K562 (cell line): ENCODE data around the gene PSORS1C1. TPM values are rescaled to one million over a fixed set of nuclear protein-coding genes. Genes with fewer than 3 reads are reported as not detected.

ENCODE experiments used
- CSDE1 ChIP-seq, 2 experiments: fragments of 450-650 bp; IDR thresholded peaks; 2 replicates each; pipeline ENCODE4 v1.6.1; 2016; ENCODE audit warnings: mild to moderate bottlenecking in 1 of 2
- EP300 ChIP-seq: IDR thresholded peaks from 2 replicates; pipeline ENCODE4 v1.6.1; 2012; ENCODE audit warnings: low read length, improper control_type of control experiment
- ETV5 ChIP-seq: sonication (generic); formaldehyde crosslinking; IDR thresholded peaks from 2 replicates; pipeline ENCODE4 v1.4.0; 2020; ENCODE audit warnings: low read depth, mild to moderate bottlenecking, missing genetic modification reagents
- HDAC8 ChIP-seq: fragments of 450-650 bp; IDR thresholded peaks from 2 replicates; pipeline ENCODE4 v1.6.1; 2016; ENCODE audit warnings: mild to moderate bottlenecking, missing genetic modification characterization, moderate library complexity, missing compliant biosample characterization
- HNRNPL ChIP-seq: fragments of 200-400 bp; formaldehyde crosslinking; IDR thresholded peaks from 2 replicates; pipeline ENCODE4 v1.6.1; 2017; ENCODE audit warnings: low read depth, mild to moderate bottlenecking, low read length
- HNRNPLL ChIP-seq: fragments of 200-400 bp; formaldehyde crosslinking; IDR thresholded peaks from 2 replicates; pipeline ENCODE4 v1.6.1; 2017; ENCODE audit warnings: low read length, low read depth, mild to moderate bottlenecking; ENCODE audit not compliant: poor library complexity, severe bottlenecking
- JUN ChIP-seq, 2 experiments: sonication (generic) in 1 of 2; formaldehyde crosslinking in 1 of 2; IDR thresholded peaks; 2 replicates each; pipeline versions ENCODE4 v1.6.1 to v1.8.0; 2012 to 2022; ENCODE audit warnings: borderline replicate concordance in 2 of 2, mild to moderate bottlenecking in 2 of 2, improper control_type of control experiment in 1 of 2, low read depth in 1 of 2, low read length in 1 of 2, missing genetic modification reagents in 1 of 2
- MCM3 ChIP-seq: fragments of 450-650 bp; IDR thresholded peaks from 2 replicates; pipeline ENCODE4 v1.6.1; 2016
- RBM17 ChIP-seq: fragments of 200-400 bp; formaldehyde crosslinking; IDR thresholded peaks from 2 replicates; pipeline ENCODE4 v1.6.1; 2017; ENCODE audit warnings: low read depth, mild to moderate bottlenecking, low read length, borderline replicate concordance
- SMARCC2 ChIP-seq: fragments of 450-650 bp; IDR thresholded peaks from 2 replicates; pipeline ENCODE4 v1.6.1; 2017; ENCODE audit warnings: antibody characterized with exemption, moderate library complexity, mild to moderate bottlenecking, low read depth
- TEAD2 ChIP-seq: fragments of 450-650 bp; IDR thresholded peaks from 2 replicates; pipeline ENCODE4 v1.6.1; 2016; ENCODE audit warnings: missing genetic modification characterization, control low read depth, missing compliant biosample characterization
- ZFX ChIP-seq: sonication (generic); formaldehyde crosslinking; IDR thresholded peaks from 2 replicates; pipeline ENCODE4 v1.8.0; 2022; ENCODE audit warnings: mild to moderate bottlenecking, missing genetic modification reagents, moderate library complexity
- ZNF140 ChIP-seq: fragments of 250-450 bp; sonication (Bioruptor Pico); IDR thresholded peaks from 2 replicates; pipeline ENCODE4 v1.8.0; 2021; ENCODE audit warnings: moderate library complexity, mild to moderate bottlenecking, inconsistent platforms
- ZNF408 ChIP-seq: fragments of 250-450 bp; sonication (Bioruptor Pico); IDR thresholded peaks from 2 replicates; pipeline ENCODE4 v1.4.0; 2020; ENCODE audit warnings: low read depth, mild to moderate bottlenecking, moderate library complexity
- ZNF778 ChIP-seq: fragments of 450-650 bp; formaldehyde crosslinking; IDR thresholded peaks from 2 replicates; pipeline ENCODE4 v1.4.0; 2020; ENCODE audit warnings: mild to moderate bottlenecking, moderate library complexity
- polyA plus RNA-seq, 8 experiments: library from polyadenylated mRNA; depleted of rRNA in 4 of 8; stranded (reverse) in 5 of 8; unstranded in 3 of 8; fragments of >200 nt; fragmentation: Nextera tagmentation in 2 of 8; fragmentation: Illumina TruSeq in 1 of 8; extraction: Ambion mirVana in 2 of 8; extraction: Trizol in 1 of 8; gene quantifications; 2 replicates each; pipeline versions ENCODE4 v1.2.1 to v1.2.3, GENCODE V29; 2011 to 2014; ENCODE audit warnings: inconsistent platforms in 1 of 8, missing spikeins in 1 of 8
- total RNA-seq, 7 experiments: library from RNA; depleted of rRNA in 6 of 7; stranded (reverse); fragments of >200 nt in 6 of 7; fragmentation: Illumina TruSeq in 2 of 7; extraction: Trizol in 2 of 7; gene quantifications; 2 replicates each; pipeline versions ENCODE4 v1.2.1 to v1.2.3, GENCODE V29; 2011 to 2021; ENCODE audit warnings: low replicate concordance in 1 of 7
- TF ChIP-seq, protein P1 (sequence below): fragments of 250-450 bp; sonication (Bioruptor Pico); IDR thresholded peaks from 2 replicates; pipeline ENCODE4 v1.5.1; 2021; ENCODE audit warnings: mild to moderate bottlenecking
- TF ChIP-seq, protein P2 (sequence below): fragments of 250-450 bp; sonication (Bioruptor Pico); IDR thresholded peaks from 2 replicates; pipeline ENCODE4 v1.5.0; 2022; ENCODE audit warnings: mild to moderate bottlenecking
- TF ChIP-seq, protein P3 (sequence below): sonication (generic); formaldehyde crosslinking; IDR thresholded peaks from 2 replicates; pipeline ENCODE4 v1.8.0; 2022; ENCODE audit warnings: mild to moderate bottlenecking, low read depth, missing genetic modification reagents
- TF ChIP-seq, protein P4 (sequence below): sonication (generic); formaldehyde crosslinking; IDR thresholded peaks from 2 replicates; pipeline ENCODE4 v1.8.0; 2022; ENCODE audit warnings: mild to moderate bottlenecking, missing genetic modification reagents
- TF ChIP-seq, protein P5 (sequence below): fragments of 450-650 bp; formaldehyde crosslinking; IDR thresholded peaks from 2 replicates; pipeline ENCODE4 v1.4.0; 2020; ENCODE audit warnings: mild to moderate bottlenecking, moderate library complexity

PSORS1C1 gene
- total and polyA plus RNA-seq, 9 of the 15 experiments (the other 6 are each of a cell fraction or from before 2014, with no cell fraction given): 0.11 TPM; not detected in 8

DNA sequence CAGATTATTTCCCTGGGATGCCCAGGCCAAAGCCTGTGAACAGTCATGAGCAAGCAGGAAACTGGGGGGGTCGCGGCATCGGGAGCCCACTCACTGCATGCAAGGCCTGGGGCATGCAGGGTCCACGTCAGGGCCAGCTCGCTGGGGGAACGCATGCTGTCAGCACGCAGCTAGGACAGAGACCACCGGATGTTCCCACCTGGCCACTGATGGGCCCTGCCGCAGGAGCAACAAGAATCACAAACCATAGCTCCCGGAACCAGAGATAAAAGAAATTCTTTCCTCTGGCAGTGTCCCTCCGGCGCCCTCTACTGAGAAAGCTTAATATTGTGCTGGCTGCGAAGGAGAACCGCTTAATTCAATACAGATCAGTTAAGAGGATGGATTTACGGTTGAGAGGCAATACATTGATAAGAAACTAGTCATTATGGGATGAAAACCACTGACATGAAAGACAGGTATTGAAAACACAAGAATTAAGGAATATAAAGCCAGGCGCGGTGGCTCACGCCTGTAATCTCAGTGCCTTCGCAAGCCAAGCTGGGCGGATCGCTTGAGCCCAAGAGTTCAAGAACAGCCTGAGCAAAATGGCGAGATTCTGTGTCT, 34.8 kb upstream of the PSORS1C1 start (continued):
- TF ChIP-seq, protein P1, sequence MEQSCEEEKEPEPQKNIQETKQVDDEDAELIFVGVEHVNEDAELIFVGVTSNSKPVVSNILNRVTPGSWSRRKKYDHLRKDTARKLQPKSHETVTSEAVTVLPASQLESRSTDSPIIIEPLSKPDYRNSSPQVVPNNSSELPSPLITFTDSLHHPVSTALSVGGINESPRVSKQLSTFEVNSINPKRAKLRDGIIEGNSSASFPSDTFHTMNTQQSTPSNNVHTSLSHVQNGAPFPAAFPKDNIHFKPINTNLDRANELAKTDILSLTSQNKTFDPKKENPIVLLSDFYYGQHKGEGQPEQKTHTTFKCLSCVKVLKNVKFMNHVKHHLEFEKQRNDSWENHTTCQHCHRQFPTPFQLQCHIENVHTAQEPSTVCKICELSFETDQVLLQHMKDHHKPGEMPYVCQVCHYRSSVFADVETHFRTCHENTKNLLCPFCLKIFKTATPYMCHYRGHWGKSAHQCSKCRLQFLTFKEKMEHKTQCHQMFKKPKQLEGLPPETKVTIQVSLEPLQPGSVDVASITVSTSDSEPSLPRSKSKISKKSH (CRISPR knock-in tag): no peak
- TF ChIP-seq ETV5 (CRISPR knock-in tag): no peak
- TF ChIP-seq ZNF408 (CRISPR knock-in tag): no peak
- TF ChIP-seq HDAC8: no peak
- TF ChIP-seq EP300: 0 out of 2 replicates have a peak, but pooled peaks have one; percentile 44
- TF ChIP-seq RBM17: no peak
- TF ChIP-seq, protein P2, sequence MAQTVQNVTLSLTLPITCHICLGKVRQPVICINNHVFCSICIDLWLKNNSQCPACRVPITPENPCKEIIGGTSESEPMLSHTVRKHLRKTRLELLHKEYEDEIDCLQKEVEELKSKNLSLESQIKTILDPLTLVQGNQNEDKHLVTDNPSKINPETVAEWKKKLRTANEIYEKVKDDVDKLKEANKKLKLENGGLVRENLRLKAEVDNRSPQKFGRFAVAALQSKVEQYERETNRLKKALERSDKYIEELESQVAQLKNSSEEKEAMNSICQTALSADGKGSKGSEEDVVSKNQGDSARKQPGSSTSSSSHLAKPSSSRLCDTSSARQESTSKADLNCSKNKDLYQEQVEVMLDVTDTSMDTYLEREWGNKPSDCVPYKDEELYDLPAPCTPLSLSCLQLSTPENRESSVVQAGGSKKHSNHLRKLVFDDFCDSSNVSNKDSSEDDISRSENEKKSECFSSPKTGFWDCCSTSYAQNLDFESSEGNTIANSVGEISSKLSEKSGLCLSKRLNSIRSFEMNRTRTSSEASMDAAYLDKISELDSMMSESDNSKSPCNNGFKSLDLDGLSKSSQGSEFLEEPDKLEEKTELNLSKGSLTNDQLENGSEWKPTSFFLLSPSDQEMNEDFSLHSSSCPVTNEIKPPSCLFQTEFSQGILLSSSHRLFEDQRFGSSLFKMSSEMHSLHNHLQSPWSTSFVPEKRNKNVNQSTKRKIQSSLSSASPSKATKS (CRISPR knock-in tag): no peak
- 0 out of 2 replicates have a peak, but pooled peaks have one; percentile 27 for TF ChIP-seq TEAD2 (tag)
- no peak for TF ChIP-seq ZNF140
- TF ChIP-seq, protein P3, sequence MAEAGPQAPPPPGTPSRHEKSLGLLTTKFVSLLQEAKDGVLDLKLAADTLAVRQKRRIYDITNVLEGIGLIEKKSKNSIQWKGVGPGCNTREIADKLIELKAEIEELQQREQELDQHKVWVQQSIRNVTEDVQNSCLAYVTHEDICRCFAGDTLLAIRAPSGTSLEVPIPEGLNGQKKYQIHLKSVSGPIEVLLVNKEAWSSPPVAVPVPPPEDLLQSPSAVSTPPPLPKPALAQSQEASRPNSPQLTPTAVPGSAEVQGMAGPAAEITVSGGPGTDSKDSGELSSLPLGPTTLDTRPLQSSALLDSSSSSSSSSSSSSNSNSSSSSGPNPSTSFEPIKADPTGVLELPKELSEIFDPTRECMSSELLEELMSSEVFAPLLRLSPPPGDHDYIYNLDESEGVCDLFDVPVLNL (CRISPR knock-in tag): no peak
- no peak for TF ChIP-seq JUN (IDR thresholded peaks at IDR 0.05; ENCODE audit: borderline replicate concordance, low read depth, low read length)
- no peak for TF ChIP-seq JUN (CRISPR knock-in tag; IDR thresholded peaks at IDR 0.05; ENCODE audit: borderline replicate concordance)
- no peak for TF ChIP-seq CSDE1 (IDR thresholded peaks at IDR 0.05)
- no peak for TF ChIP-seq HNRNPL
- no peak for TF ChIP-seq ZFX (CRISPR knock-in tag)
- TF ChIP-seq, protein P4, sequence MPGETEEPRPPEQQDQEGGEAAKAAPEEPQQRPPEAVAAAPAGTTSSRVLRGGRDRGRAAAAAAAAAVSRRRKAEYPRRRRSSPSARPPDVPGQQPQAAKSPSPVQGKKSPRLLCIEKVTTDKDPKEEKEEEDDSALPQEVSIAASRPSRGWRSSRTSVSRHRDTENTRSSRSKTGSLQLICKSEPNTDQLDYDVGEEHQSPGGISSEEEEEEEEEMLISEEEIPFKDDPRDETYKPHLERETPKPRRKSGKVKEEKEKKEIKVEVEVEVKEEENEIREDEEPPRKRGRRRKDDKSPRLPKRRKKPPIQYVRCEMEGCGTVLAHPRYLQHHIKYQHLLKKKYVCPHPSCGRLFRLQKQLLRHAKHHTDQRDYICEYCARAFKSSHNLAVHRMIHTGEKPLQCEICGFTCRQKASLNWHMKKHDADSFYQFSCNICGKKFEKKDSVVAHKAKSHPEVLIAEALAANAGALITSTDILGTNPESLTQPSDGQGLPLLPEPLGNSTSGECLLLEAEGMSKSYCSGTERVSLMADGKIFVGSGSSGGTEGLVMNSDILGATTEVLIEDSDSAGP (CRISPR knock-in tag): no peak
- no peak for TF ChIP-seq MCM3
- no peak for TF ChIP-seq ZNF778
- TF ChIP-seq SMARCC2: no peak
- TF ChIP-seq, protein P5, sequence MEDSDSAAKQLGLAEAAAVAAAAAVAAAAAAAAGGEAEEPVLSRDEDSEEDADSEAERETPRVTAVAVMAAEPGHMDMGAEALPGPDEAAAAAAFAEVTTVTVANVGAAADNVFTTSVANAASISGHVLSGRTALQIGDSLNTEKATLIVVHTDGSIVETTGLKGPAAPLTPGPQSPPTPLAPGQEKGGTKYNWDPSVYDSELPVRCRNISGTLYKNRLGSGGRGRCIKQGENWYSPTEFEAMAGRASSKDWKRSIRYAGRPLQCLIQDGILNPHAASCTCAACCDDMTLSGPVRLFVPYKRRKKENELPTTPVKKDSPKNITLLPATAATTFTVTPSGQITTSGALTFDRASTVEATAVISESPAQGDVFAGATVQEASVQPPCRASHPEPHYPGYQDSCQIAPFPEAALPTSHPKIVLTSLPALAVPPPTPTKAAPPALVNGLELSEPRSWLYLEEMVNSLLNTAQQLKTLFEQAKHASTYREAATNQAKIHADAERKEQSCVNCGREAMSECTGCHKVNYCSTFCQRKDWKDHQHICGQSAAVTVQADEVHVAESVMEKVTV (CRISPR knock-in tag): peak; percentile 46; the same call in 1 of the 2 replicates
- TF ChIP-seq HNRNPLL: no peak
